GM19238 (cell line): ENCODE data around the gene KCNQ2.
A peak's percentile ranks its signal among the peaks of the same experiment; 100 is the strongest.
"Not testable (repeated sequence)": the region's sequence is repeated elsewhere in the genome, so short reads cannot be mapped to it uniquely, and the experiment has no call there.

Experiments used
- DNase-seq: peaks from one replicate; pipeline ENCODE4 v3.0.0; 2011; ENCODE audit warnings: low spot score; ENCODE audit not compliant: insufficient read length

KCNQ2 gene

DNA sequence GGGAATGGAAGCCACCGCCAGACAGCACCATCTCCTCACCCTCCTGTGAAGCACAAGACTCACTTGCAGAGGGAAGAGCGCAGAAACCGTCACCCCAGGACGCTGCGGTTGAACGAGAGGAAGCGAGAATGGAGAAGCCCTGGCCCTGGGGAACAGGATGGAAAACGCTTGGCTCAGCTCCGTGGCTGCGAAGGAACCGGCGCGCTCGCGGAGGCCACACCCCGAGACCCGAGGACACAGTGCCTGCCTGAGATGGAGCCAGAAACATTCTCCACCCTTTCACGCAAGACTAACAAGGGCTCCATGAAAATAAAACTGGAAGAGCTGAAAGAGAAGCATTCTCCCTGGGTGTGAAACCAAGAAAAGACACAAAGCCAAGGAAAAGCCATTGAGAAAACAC, 86.0 kb downstream of the KCNQ2 start:
- no peak for DNase-seq

DNA sequence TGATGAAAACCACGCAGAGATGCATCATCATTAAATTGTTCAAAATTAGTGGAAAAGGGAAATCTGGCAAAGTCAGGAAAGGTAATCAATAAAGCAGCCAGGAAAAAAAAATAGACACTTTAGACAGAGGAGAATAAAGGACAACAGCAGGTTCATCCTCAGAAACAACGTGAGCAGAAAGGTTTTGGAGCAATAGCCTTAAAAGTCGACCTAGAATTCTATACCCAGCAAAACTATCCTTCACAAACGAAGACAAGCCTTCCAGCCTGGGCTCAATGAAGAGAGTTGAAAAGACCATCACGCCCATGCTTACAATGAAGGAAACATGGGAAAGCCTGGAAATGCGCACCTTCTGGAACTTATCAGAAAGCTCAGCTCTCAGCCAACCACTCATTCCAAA, 86.6 kb downstream of the KCNQ2 start:
- DNase-seq: no peak

DNA sequence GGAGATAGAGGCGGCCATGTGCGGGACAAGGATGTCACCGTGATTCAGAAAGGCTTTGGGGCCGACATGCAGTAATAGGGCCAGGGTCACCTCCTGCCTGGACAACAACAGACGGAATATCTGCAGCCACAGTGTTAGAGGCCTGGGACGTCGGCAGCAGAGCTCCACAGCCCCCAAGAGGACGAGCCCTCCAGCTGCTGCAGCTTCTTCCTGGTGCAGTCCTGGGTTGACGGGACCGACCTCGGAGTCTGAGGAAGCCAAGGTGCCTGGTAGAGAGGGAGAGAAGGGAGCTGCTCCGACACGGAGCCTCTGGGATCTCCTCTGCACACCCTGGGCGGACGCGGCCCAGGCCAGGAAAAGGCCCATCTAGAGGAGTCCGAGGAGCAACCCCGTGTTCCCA, 88.1 kb downstream of the KCNQ2 start:
- DNase-seq: no peak

DNA sequence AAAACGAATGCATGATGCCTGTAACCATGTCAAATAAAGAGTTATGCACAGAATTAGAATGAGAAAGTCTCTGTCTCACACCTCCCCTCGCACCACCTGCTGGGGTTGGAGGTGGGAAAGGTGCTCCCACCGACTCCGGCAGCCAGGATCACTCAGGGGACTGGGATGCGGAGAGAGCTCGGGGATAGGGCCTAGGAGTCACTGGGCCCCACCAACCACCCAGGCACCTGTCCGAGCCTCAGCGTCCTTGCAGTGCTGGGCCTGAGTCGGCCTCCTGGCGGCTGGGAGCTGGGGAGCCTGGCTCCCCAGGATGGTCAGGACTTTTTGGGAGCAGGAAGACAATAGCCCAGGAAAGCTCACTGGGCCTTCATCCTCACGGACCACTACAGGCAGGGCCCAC, 88.9 kb downstream of the KCNQ2 start:
- DNase-seq: no peak

DNA sequence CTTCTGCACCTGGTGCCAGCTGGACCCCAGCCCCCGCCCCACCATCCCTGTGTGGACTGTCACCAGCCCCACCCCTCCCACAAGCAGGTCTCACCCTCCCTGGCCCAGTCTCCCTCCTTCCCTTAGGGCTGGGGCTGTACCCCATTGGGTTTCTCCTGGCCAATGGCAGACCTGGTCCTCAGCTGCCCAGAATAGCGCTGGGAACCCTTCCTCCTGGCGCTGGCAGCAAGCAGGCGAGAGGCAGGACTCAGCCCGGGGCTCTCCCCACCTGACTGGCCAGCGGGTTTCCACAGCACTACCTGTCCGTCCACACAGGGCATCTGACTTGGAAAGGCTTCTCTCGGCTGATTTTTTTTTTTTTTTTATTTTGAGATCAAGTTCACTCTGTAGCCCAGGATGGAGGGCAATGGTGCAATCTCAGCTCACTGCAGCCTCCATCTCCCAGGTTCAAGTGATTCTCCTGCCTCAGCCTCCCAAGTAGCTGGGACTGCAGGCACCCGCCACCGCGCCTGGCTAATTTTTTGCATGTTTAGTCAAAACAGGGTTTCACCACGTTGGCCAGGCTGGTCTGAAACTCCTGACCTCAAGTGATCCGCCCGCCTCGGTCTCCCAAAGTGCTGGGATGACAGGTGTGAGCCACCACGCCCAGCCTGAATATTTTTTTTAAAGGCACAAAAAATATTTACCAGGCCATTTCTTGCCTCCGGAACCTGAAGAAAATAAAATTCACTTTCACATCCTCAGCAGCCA, 89.7 kb downstream of the KCNQ2 start:
- no peak for DNase-seq

DNA sequence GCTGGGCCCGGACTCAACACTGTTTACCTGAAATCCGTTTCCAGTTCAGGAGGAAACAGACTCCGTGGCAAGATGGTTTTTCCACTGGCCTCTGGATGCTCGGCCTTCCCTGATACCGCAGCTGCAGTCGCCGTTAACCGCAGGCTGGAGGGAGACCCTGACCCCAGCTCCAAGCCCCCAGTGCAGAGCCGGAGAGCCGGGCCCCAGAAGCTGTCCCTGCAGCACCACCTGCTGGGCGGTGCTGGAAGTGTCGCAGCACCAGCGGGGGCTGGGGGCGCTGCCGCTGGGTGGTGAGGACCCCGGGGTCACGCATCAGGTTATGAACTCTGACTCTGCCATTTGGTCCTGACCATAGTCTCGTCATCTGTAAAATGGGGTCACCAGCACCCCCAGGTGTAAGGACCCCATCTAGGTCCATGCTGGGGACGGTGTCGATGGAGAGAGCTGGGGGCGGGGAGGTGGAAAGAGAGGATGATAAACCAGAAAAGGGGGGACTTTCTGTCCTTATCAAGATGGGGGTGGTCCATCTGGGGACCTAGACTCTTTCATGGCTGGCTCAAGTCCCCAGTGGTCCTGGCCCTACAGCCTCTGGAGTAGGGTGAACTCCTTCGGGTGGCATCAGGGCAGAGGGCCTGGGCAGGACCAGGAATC, 90.5 kb downstream of the KCNQ2 start:
- DNase-seq: peak; percentile 63

DNA sequence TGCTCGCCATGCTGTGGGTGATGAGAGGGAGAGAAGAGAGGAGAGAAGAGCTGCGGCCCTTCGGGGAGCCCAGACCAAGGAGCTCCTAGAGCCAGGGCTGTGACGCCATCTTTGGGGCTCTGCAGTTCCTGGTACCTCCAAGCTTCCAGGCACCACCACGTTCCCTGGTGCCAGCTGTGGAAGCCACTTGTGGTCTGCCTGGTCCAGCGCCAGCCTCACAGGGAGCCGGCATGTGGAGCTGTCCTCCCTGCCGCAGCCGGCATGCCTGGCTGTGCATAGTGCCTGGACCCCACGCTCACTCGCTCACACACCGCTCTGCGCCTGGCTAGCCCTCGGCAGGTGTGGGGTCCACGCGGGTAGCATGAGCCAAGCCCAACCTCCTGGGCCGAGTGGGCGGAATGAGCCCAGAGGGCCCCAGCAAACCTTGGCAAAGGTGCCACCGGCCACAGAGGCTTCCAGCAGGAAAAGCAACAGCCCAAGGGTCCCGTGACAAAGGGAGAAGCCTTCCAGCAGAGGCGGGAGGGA, 92.0 kb downstream of the KCNQ2 start:
- no peak for DNase-seq

DNA sequence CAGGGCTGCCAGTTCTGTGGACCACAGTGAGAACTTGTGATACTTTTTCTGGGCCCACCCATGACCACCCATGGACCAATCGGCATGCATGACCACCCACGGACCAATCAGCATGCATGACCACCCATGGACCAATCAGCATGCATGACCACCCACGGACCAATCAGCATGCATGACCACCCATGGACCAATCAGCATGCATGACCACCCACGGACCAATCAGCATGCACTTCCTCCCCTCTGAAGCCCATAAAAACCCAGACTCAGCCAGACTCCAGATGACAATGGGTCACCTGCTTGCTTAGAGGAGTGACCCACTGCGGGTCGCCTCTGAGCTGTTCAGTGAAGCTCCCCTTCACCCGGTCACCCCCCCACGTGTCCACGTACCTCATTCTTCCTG, 92.6 kb downstream of the KCNQ2 start:
- not testable (repeated sequence) for DNase-seq

DNA sequence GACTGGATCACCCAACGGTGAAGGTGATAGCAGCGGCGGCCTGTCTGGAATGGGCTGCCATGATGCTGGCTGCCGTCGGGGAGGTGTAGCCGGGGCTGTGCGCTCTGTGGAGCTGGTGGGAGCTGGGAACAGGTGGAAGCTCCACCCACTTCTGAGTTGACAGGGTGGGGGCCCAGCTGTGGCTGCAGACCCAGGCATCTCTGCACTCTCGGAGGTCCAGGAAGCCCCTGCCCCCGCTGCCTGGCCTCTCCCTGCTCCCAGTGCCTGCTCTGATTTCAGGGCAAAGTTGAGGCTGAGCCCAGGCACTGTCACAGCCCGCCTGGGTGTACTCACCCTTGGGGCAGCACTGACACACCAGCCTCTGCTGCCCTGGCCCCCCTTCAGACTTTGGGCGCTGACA, 93.2 kb downstream of the KCNQ2 start:
- no peak for DNase-seq

DNA sequence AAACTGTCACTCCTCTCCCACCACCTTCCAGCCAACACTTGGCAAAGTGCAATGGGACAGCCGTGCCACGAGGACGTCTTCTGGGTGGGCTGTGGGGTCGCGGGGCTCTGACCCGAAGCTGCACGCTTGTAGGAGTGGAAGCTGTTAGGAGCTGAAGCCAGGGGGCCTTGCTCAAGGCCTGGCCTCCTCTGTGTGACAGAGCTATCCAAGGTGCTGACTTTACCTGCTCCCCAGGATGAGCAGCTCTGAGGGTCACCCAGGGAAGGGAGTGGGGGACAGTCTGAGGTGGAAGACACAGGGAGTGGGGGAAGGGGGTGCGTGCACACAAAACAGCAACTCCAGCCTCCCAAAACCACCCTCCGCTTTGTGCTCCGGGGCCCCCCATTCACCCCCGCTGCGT, 93.8 kb downstream of the KCNQ2 start:
- DNase-seq: no peak

DNA sequence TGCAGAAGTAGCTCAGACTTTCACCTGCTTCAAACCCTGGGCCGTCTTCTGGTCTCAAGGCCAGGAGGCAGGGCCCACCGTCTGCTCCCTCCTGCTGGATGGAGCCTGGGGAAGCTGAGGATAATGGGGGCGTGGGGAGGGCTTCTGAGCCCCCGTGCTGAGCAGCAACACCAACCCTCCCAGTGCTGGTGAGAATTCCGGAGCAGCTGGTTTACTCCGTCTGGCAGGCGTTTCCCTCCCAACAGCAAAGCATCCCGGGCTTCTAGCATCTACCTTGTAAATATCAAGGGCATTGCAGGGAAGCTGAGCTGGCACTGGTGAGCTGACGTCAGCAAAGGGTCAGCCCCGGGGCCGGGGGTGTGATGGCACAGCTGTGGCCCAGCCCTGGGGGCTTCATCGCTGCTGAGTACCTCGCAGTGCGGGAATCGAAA, 94.5 kb downstream of the KCNQ2 start:
- DNase-seq: no peak

DNA sequence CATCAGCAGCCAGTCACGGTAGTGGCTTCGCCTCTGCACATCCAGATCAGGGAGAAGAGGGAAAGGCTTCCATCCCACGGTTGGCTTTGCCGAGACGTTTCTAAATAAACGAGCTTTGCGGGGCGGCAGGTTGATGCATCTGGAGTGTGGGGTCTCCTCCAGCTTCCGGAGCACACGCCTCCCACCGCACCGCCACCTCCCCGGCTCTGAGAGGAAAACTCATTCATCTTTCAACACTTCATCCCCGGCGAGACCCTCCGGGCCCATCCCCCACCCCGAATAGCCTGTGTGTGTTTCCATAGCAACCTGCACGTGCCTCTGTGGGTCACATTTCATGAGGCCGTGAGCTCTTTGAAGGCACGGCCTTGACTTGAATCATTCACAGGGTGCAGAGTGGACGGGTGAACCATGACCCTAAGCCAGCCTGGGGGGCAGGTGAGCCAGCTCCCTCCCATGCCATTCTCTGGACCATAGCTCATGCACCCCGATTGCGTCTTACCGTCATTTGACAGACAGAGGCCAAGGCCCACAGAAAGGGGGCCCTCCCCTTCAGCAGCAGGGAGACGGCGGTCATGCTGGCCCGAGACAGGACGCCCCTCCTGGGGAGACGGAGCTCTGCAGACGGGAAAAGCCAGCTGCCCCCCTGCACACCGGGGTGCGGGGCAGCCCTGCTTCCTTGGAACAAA, 95.1 kb downstream of the KCNQ2 start:
- DNase-seq: no peak

DNA sequence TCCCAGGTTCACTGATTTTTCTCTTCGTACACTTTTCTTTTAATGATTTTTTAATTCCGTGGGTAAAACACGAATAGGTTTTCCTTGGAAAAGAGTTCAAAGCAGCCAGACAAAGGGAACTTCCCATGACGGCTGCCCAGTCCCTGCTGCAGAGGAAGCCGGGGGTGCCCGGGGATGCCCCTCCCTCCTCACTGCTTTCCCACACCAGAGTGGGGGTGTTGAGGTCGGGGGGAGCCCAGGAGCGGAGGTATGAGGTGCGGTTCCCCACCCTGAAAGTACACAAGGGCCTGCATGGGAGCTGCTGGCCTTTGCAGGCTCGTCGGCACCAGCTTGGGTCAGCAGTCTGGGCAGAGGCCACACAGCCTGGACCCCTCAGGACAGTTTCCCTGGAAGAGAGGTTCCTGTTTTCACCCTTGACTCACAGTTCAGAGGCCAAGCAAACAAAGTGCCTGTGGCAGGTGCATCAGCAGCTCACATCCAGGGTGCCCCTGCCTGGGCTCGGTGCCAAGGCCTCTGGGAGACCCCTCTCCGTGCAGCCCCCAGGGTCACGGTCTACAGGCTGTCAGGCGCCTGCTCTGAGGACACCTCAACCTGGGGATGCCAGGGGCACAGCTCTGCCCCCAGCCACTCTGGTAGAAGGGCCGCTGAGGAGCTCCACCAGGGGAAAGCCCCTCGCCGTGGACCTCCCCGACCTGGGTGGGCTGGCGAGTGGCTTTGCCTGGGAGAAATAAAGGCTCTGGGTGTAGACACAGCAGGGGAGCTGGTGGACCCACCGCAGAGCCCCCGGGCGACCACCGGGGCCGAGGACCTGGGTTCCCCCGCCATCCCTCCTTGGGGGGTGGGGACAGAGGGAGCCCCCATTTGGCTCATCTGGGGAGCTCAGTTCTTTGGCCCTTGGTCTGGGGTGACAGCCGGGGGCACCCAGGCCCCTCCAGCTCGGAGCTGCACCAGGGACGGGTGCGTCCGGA, 95.9 kb downstream of the KCNQ2 start:
- no peak for DNase-seq

DNA sequence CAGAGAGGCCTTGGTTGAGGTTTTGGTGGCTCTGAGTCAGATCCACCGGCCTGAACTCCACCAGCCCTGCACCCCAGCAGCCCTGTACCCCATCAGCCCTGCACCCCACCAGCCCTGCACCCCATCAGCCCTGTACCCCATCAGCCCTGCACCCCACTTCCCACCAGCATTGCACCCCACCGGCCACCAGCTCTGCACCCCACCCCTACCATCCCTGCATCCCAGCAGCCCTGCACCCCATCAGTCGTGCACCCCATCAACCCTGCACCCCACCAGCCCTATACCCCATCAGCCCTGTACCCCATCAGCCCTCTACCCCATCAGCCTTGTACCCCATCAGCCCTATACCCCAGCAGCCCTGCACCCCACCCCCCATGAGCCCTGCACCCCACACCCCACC, 97.0 kb downstream of the KCNQ2 start:
- no peak for DNase-seq

DNA sequence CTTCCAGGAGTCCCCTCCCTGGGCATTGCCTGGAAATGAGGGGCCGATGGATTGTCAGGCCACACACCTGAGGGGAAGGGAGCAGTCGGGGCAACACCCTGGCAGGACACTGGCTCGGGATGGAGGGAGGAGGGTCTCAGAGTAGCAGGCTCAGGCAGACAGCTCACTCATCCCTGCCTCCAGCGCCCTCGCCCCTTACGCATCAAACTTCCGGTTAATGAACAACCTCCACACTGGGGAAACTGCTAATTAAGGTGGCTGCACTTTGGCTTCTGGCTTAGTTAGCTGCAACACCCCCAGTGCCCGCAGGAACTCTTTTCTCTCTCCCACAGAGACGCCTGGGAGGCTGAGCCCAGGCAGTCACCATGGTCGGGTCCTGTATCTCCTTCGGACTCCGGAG, 98.0 kb downstream of the KCNQ2 start:
- no peak for DNase-seq

DNA sequence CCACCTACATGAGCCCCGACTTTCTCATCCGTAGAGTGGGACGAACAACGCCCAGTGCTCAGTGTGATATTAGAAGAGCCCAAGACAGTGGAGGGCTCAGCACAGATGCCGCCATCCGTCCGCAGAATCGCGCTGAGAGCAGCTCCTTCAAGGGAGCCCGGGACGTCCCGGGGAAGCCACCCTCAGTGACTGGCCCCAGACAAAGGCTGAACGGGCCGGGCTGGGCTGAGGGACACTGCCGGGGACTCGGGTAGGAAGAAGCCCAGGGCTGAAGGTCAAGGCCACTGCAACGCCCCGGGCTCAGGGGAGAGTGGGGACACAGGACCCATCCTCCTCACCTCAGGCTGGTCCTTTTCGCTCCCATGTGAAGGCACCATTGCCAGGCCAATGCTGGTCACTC, 98.5 kb downstream of the KCNQ2 start:
- DNase-seq: no peak

DNA sequence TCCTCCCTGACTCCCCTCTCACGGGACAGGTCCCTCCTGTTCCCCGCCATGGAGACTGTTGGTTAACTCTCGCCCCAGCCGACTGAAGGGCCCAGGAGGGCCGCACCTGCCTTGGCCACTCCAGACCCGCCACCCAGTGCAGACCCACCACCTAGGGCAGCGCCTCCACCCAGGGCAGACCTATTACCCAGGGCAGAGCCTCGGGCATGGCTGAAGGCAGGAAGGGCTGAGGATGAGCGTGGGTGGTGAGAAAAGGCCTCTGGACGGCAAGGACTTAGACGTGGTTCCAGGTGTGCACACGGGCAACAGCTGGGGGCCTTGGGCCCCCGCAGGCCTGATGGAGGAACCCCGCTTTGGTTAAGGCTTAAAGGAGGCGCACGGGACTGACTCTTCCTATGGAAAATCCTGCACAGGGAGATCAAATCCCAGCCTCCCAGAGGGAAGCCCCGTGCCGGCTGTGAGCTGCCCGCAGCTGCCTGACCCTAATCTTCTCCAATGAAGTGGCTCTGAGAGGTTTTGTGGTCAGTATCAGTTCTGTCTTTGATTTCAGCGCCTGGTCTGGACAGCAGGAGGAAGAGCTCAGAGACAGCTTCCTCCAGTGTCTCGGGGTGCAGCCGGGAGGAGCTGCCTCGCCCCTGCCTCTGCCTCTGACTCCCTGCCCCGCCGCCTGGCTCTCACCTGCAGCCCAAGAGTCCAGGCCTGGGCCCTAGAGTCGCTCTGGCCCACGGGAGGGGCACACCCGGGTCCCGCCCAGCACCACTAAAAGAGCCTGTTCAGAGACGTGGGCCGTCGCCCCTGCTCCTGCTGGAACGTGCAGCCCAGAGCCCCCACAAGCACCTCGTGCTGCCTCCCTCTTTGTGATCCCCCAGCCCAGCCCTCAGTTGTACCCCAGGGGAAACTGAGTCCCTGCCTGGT, 99.2 kb downstream of the KCNQ2 start:
- no peak for DNase-seq

DNA sequence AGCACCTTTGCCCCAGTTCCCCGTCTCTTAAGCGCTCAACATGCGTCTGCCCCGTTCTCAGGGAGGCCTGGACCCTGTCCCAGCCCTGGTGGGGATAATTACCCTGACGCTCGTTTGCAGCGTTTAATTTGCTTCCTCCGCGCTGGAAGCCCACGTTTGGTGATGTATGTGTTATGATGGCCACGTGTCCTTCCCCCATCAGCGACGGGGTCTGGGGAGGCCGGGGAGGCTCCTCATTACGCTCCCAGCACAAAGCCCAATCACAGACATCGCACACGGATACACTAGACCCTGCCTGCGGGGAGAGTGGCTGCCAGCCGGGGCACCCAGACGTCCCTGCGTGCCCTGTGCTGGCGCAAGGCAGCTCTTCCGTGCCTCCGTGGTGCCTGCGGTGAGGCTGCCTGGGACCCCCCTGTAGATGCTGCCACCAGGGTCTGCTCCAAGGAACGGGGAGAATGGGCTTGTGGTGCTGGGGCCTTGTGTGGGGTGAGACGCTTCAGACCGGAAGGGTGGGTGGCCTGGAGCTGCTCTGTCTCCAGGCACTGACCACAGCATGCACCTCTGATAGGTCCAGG, 101.1 kb downstream of the KCNQ2 start:
- no peak for DNase-seq

DNA sequence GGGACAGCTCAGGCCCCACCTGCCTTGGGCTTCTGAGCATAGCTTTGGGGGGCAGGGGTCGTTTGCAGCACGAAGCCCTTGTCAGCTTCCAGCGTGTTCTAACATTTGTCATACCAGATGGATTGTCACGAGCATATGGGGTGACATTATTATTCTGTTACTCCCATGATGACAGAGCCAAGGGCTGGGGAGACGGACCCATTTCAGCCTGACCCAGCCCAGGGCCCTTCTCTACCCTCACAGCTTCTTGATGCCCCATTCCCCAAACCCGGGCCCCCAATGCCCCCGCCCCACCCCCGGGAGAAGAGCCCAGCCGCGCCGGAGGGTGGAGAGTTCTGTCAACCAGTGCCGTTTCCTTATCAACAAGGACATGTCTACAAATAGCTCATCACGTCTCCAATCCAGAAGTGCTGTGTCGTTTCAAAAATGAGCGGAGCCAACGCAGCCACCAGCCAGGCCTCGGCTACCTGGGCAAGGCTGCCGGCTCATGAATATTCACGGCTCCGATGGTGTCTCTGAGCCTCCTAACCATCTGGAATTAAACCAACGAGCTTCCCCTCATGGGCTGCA, 101.8 kb downstream of the KCNQ2 start:
- DNase-seq: no peak
